Endometrial microvascular endothelial cells (primary cell): ENCODE measurements around the gene OR52M1. TPM values are rescaled to one million over a fixed set of nuclear protein-coding genes. Genes with fewer than 3 reads are reported as not detected.

Source experiments
- in situ Hi-C: cut with HindIII; loops from 2 replicates; pipeline ENCODE4 v1.10.0; 2017; ENCODE audit warnings: low sequenced_read_pairs, low pct_unique_long_range_greater_than_20kb; ENCODE audit errors: inconsistent ontology term
- total RNA-seq: library from RNA; depleted of rRNA; stranded (reverse); fragments of >200 nt; gene quantifications from one replicate; pipeline ENCODE4 v1.2.3, GENCODE V29; 2015; ENCODE audit errors: inconsistent ontology term

OR52M1 gene
- total RNA-seq, 1 donor from 2014 or later, result not detected

DNA sequence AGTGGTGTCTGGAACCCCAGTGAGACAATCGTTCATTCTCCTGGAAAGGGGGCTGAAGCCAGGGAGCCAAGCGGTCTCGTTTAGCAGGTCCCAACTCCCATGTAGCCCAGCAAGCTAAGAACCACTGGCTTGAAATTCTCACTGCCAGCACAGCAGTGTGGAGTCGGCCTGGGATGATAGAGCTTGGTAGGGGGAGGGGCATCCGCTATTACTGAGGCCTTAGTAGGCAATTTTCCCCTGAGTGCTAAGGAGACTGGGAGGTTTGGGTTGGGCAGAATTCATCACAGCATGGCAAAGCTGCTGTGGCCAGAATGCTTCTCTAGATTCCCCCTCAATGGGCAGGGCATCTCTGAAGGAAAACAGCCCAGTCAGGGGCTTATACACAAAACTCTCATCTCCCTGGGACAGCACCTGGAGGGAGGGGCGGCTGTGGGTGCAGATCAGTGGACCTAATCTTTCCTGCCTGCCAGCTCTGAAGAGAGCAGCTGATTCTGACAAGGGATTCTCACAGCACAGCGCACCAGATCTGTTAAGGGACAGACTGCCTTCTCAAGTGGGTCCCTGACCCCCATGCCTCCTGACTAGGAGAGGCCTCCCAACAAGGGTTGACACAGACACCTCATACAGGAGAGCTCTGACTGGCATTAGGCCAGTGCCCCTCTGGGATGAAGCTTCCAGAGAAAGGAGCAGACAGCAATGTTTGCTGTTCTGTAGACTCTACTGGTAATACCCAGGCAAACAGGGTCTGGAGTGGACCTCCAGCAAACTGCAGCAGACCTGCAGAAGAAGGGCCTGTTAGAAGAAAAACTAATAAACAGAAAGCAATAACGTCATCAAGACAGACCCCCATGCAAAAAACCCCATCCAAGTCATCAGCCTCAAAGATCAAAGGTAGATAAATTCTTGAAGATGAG, 14.8 kb downstream of the OR52M1 start:
- in situ Hi-C loops, result no loop called here

DNA sequence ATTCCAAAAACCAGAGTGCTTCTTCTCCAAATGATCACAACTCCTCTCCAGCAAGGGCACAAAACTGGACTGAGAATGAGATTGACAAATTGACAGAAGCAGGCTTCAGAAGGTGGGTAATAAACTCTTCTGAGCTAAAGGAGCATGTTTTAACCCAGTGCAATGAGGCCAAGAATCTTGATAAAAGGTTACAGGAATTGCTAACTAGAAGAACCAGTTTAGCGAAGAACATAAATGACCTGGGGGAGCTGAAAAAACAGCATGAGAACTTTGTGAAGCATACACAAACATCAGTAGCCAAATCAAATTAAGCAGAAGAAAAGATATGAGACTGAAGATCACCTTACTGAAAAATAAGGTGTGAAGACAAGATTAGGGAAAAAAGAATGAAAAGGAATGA, 15.5 kb downstream of the OR52M1 start:
- in situ Hi-C loops, result no loop called here

DNA sequence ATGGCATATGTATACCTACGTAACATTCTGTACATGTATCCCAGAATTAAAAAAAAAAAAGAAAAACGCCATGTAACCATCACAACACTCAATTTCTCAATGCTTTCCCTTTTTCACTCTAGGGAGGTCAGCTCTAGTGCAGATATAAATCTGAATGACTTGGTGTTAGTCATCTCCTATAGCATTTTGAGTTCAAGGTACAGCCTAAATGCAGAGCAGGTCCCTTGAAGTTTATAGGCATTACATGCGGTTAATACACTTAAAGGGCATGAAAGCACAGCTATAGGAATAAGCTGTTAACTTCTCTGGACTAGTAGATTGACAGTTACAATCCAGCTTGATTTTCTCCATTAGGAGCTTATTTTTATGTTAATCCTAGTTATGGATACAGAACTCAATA, 20.4 kb downstream of the OR52M1 start:
- in situ Hi-C loops, result no loop called here

DNA sequence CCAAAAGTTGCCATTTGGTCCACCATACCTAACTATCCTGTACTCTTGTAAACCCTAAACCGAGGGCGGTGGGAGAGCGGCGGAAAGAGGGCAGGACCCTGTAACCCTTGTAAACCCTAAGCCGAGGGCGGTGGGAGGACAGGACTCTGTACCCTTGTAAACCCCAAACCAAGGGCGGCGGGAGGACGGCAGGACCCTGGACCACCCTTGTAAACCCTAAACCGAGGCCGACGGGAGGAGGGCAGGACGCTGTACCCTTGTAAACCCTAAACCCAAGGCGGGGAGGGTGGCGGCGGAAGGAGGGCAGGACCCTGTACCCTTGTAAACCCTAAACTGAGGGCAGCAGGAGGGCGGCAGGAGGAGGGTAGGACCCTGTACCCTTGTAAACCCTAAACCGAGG, 24.1 kb downstream of the OR52M1 start:
- in situ Hi-C loops, result no loop called here

DNA sequence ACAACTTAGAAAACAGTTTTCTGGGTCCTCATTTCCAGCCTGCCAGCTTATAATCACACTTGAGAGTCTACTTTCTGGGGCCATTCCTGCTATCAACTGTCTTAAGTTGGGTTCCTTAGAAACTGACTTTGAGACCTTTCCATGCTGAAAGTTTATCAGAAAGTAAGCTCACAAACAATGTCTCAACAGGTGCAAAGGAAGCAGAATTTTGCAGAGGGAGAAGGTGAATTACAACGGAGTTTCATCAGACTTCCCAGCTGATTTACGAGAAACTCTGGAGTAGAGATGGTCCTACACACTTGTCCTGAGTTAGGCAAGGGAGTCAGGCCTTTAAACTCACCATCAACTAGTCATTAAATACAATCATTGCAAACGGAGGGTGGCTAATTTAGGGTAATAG, 31.9 kb downstream of the OR52M1 start:
- in situ Hi-C loops, result no loop called here

DNA sequence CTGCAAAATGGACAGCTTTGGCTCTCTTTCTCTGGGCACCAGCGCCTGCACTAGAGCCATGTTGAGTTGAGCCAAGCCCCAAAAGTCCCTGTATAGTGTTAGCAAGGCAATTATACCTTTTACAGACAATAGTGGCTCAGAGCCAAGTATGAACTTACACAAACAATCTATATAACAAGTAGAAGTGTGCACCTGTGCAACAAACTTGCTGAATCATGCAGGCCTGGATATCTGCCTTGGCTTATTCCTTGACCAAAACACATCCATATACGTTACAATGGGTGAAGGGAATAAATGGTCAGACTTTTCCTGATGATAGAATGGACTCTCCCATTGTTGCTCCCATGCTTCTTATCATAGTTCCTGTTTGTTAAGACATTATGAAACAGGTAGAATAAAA, 32.8 kb downstream of the OR52M1 start:
- in situ Hi-C loops, result no loop called here

DNA sequence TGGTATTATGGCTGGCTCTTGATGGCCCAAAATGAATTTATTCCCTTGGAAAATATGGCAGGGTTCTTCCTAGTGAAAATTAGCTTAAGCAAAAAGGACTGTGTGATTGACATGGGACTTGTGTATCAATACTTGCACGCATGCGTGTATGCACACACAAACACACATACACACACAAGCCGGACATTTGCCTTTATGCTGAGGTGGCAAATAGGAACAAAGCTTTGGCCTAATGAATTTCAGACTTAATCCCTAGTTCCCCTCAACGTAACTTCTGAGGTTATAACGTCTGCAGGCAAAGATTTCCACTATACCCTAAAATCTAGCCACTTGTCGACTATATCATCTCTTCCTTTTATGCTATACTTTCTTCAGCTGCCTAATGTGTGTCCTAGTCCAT, 33.6 kb downstream of the OR52M1 start:
- in situ Hi-C loops, result no loop called here

DNA sequence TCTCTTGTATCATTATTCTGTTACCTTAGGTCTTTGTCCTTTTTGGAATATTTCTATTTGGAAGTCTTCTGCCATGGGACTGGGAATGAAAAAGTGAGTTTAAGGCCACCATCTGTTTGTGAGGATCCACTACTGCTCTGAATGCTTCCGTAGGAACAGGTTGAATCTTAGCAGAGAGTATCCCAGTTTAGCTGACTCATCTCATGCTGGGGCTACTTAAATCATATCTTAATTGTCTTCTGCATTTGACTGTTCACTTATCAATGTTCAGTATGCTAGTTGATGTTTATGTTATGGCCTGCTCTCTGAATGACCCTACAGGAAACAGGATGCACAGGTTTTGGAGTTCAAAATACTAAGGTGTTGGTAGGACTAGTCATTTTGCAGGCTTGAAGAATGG, 35.1 kb downstream of the OR52M1 start:
- in situ Hi-C loops, result no loop called here

DNA sequence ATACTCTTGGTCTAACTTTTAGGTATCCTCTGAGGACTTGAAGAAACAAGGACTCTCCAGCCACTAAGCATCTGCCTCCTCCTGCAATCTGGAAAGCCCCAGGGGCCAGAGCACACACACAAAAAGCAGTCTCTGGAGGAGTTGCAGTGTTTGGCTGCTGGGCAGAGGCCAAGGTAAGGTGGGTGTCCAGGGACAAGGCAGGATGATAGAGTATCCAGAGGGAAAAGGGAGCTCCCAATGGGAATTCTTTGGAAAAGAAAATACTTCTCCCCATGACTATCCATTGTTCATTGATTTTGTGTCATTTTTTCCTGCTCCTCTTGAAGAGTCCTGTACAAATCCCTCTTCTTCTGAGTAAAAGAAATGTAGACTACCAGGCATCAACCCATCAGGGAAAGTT, 36.5 kb downstream of the OR52M1 start, which contains the start of gene OR52I2:
TSS of gene OR52I2 (plus strand) at position 301 of the 400 bp plus-strand sequence.
- in situ Hi-C loops, result no loop called here

DNA sequence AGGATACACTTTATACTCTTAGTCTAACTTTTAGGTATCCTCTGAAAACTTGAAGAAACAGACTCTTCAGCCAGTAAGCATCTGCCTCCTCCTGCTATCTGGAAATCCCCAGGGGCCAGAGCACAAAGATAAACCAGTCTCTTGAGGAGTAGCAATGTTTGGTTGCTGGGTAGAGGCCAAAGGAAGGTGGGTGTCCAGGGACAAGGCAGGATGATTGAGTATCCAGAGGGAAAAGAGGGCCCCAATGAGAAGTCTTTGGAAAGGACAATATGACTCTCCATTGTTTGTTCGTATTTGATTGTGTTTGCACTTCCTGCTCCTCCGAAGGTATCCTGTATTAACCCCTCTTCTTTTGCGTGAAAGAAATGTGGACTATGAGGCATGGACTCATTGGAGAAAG, 44.0 kb downstream of the OR52M1 start:
- in situ Hi-C loops, result no loop called here

DNA sequence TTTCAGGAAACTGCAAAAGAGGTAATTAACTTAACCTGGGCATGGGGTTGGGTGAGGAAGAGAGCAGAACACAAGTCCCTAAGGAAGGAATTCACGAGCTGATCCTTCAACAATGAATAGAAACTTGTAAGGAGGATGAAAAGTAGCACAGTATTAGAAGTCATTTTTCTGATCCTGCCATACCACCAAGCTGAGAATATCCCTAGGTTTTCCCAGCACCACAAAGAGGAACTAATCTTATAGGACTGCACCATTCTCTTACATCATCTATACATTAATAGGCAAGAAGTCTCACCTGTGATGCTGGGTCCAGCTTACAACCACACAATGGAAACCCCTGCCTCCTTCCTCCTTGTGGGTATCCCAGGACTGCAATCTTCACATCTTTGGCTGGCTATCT, 48.7 kb downstream of the OR52M1 start, which contains the start of gene OR52I1:
TSS of gene OR52I1 (plus strand) at position 301 of the 400 bp plus-strand sequence. CDS start at position 301, 0 bp downstream.
- in situ Hi-C loops, result no loop called here

Other genes starting within 250 kb of the OR52M1 start
- not detected for gene OR52B4, start 176.8 kb upstream of the OR52M1 start, total RNA-seq
- 49.7 TPM for gene TRIM21, start 151.5 kb upstream of the OR52M1 start, total RNA-seq
- not detected for gene OR52K2, start 95.9 kb upstream of the OR52M1 start, total RNA-seq
- gene OR52K1, start 62.5 kb upstream of the OR52M1 start, total RNA-seq, result not detected
- gene OR52I2, start 36.6 kb downstream of the OR52M1 start, total RNA-seq, result not detected
- not detected for gene OR52I1, start 48.8 kb downstream of the OR52M1 start, total RNA-seq
- gene TRIM68, start 63.0 kb downstream of the OR52M1 start, total RNA-seq, result 12.9 TPM
- gene OR51D1, start 92.3 kb downstream of the OR52M1 start, total RNA-seq, result not detected
- gene OR51E1, start 98.8 kb downstream of the OR52M1 start, total RNA-seq, result not detected
- gene OR51E2, start 152.7 kb downstream of the OR52M1 start, total RNA-seq, result not detected
- not detected for gene MMP26, start 159.6 kb downstream of the OR52M1 start, total RNA-seq
- not detected for gene OR51F1, start 224.7 kb downstream of the OR52M1 start, total RNA-seq